T-cell (primary cell): ENCODE measurements around the gene COG4. TPM values are rescaled to one million over a fixed set of nuclear protein-coding genes. Genes with fewer than 3 reads are reported as not detected.

Experiments
- ATAC-seq, 4 experiments: fragments of 200-7000 bp in 3 of 4; fragments of 150-1000 bp in 1 of 4; cut with Tn5 transposase; replicated peaks in 1 of 4; 1 replicate in 3 of 4; 2 replicates in 1 of 4; pipeline ENCODE4 v1.10.0; 2021; ENCODE audit warnings: moderate library complexity in 3 of 4, mild to moderate bottlenecking in 2 of 4, moderate number of reproducible peaks in 1 of 4
- CTCF ChIA-PET, 2 donors: fragments of 300-600 bp; sonication (Branson Sonifier 250); formaldehyde crosslinking; loops; one replicate each; lab custom pipeline; 2022; ENCODE audit warnings: antibody characterized with exemption in 2 of 2; lab: Charles Lee
- POLR2A ChIA-PET, 2 donors: fragments of 300-600 bp; sonication (Branson Sonifier 250); formaldehyde crosslinking; loops; one replicate each; lab custom pipeline; 2022; ENCODE audit warnings: antibody characterized with exemption in 2 of 2; lab: Charles Lee
- DNase-seq, 35 experiments: peaks; one replicate each; pipeline versions ENCODE4 v3.0.0 to v3.0.0-alpha.2; 2013 to 2023
- H3K27ac ChIP-seq: one replicate; pipeline ENCODE4 v1.5.1; 2013; ENCODE audit warnings: low read length
- H3K27me3 ChIP-seq, 2 experiments: replicated peaks in 1 of 2; 1 replicate in 1 of 2; 2 replicates in 1 of 2; pipeline versions ENCODE4 v1.6.1 to v1.7.0; 2013; ENCODE audit warnings: low read length in 1 of 2, mixed read lengths in 1 of 2; ENCODE audit not compliant: control insufficient read depth in 2 of 2, insufficient read depth in 2 of 2; ENCODE audit errors: extremely low read depth in 1 of 2
- H3K36me3 ChIP-seq, 2 donors: 1 replicate in 1 of 2; 2 replicates in 1 of 2; pipeline versions ENCODE4 v1.6.1 to v1.7.0; 2013; ENCODE audit warnings: low read length in 1 of 2; ENCODE audit not compliant: control insufficient read depth in 2 of 2, insufficient read depth in 1 of 2; ENCODE audit errors: extremely low read depth in 1 of 2
- H3K4me1 ChIP-seq, 2 experiments: 1 replicate in 1 of 2; 2 replicates in 1 of 2; pipeline versions ENCODE4 v1.6.1 to v1.7.0; 2013; ENCODE audit warnings: low read length in 2 of 2, mixed read lengths in 1 of 2; ENCODE audit not compliant: insufficient read depth in 2 of 2, control insufficient read depth in 1 of 2; ENCODE audit errors: extremely low read depth in 1 of 2
- H3K4me3 ChIP-seq, 2 donors: 1 replicate in 1 of 2; 2 replicates in 1 of 2; pipeline versions ENCODE4 v1.5.1 to v1.7.0; 2013; ENCODE audit warnings: mild to moderate bottlenecking in 2 of 2, low read length in 1 of 2, moderate library complexity in 1 of 2; ENCODE audit not compliant: control insufficient read depth in 1 of 2; ENCODE audit errors: extremely low read depth in 1 of 2
- H3K9me3 ChIP-seq: 2 replicates; pipeline ENCODE4 v1.7.0; 2013
- H3K27ac Mint-ChIP-seq, 2 donors: one replicate each; pipeline ENCODE4 v1.8.0; 2020 to 2021; ENCODE audit warnings: mild to moderate bottlenecking in 2 of 2, mixed read lengths in 2 of 2
- H3K27me3 Mint-ChIP-seq, 2 donors: one replicate each; pipeline ENCODE4 v1.8.0; 2021 to 2022; ENCODE audit warnings: mixed read lengths in 2 of 2
- H3K36me3 Mint-ChIP-seq: one replicate; pipeline ENCODE4 v1.8.0; 2021; ENCODE audit warnings: mixed read lengths
- H3K4me1 Mint-ChIP-seq, 3 donors: one replicate each; pipeline ENCODE4 v1.8.0; 2020 to 2022; ENCODE audit warnings: mixed read lengths in 3 of 3, mild to moderate bottlenecking in 1 of 3
- H3K4me3 Mint-ChIP-seq, 3 donors: one replicate each; pipeline ENCODE4 v1.8.0; 2020 to 2022; ENCODE audit warnings: mild to moderate bottlenecking in 3 of 3, mixed read lengths in 3 of 3, moderate library complexity in 3 of 3
- H3K9me3 Mint-ChIP-seq, 3 donors: one replicate each; pipeline ENCODE4 v1.8.0; 2020 to 2022; ENCODE audit warnings: mixed read lengths in 3 of 3
- WGBS: methylation state at CpG from one replicate; pipeline ENCODE4 v1.1.5; 2013; ENCODE audit warnings: missing lambda C conversion rate; ENCODE audit not compliant: insufficient coverage; 5-methylcytosine and 5-hydroxymethylcytosine counted together
- total RNA-seq, 35 experiments: library from RNA in 6 of 35; stranded (reverse) in 6 of 35; fragments of 120-200 nt in 1 of 35; gene quantifications; one replicate each; pipeline versions ENCODE4 v1.2.1 to v1.2.4 and lab custom pipeline; 2013 to 2026

COG4 gene
- total RNA-seq, 5 donors from 2014 or later (not counting 1 experiment from before 2014, with no cell fraction given): 49.5 to 70.6 (median 60.6) TPM

GRCh38 chr16:70474320-70475053, 48.9 kb downstream of the COG4 start:
- Histone ChIP-seq H3K9me3 (no peaks in the 10 kb centered on the region), H3K27me3 (no peaks in the 10 kb centered on the region), H3K4me1 (peaks cover 0 to 11% of the 10 kb centered on the region in 2 experiments), H3K27ac (no peak overlapping the region), H3K36me3 (peaks cover 31 to 34% of the 10 kb centered on the region in 2 donors), H3K4me3 (no peak overlapping the region)
- no peaks in the 10 kb centered on the region for H3K27me3 Mint-ChIP-seq
- POLR2A ChIA-PET: no interaction called here
- WGBS: 99% methylated on average over 20 of the region's 22 CpGs
- ATAC-seq (no peak), DNase-seq (no peak)
- no peak overlapping the region for H3K27ac Mint-ChIP-seq
- H3K36me3 Mint-ChIP-seq: peaks cover 5% of the 10 kb centered on the region
- CTCF ChIA-PET: interaction anchor here in 1 of 2 donors (0.5 kb wide), 1 partner anchor 48 kb away, joined by 4 read pairs; no protein-coding TSS in a partner anchor
- no peak overlapping the region for H3K4me3 Mint-ChIP-seq
- H3K4me1 Mint-ChIP-seq: peaks cover 0 to 6% (median 2%) of the 10 kb centered on the region in 3 donors
- no peaks in the 10 kb centered on the region for H3K9me3 Mint-ChIP-seq

DNA sequence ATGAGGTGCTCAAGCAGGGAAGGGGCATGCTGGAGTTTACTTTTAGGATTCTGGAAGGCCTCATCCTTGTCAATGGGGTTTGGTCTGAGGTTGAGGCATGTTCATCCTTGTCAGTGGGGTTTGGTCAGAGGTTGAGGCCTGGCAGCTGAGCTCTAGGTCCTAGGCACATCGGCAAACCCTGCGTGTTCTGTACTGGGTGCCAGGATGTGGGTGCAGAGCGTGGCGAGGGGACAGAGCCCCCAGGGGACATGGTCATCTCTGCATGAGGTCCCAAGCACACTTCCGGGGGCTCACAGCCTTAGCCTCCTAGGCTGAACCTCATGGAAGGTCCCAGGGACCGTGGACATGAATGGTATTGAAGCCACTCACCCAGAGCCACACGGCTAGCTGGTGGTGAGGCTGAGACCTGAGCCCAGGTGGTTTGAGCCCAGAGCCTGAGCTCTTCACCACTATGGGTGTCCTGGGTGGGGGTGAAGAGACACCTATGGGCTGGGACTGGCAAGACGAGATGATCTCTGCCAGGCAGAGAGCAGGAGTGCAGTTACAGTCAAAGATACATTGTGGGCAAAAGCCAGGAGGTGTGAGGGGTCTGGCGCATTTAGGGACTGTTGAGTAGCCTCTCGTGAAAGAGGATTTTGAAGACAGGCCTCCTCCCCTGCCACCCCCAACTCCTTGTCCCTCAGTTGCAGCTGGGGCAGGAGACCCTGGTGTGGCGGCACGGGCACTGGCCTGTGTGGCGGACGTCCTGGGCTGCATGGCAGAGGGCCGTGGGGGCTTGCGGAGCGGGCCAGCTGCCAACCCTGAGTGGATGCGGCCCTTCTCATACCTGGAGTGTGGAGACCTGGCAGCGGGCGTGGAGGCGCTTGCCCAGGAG, 49.7 kb downstream of the COG4 start:
- Histone ChIP-seq H3K36me3 (peaks cover 26 to 28% of the 10 kb centered on the region in 2 donors), H3K9me3 (no peaks in the 10 kb centered on the region), H3K27me3 (no peaks in the 10 kb centered on the region), H3K4me1 (peaks cover 0 to 5% of the 10 kb centered on the region in 2 experiments), H3K4me3 (no peak overlapping the region), H3K27ac (no peak overlapping the region)
- DNase-seq (no peak), ATAC-seq (peak in 1 of 4 experiments; percentile 26)
- Mint-ChIP-seq H3K27me3 (no peaks in the 10 kb centered on the region), H3K4me1 (peaks cover 0 to 3% (median 0%) of the 10 kb centered on the region in 3 donors), H3K36me3 (peaks cover 5% of the 10 kb centered on the region), H3K9me3 (no peaks in the 10 kb centered on the region), H3K4me3 (no peak overlapping the region), H3K27ac (peak overlapping the region in 1 of 2 donors; percentile 29)
- ChIA-PET POLR2A (no interaction called here), CTCF (no interaction called here)
- WGBS: 97% methylated on average over 14 of the region's 21 CpGs

- H3K9me3 Mint-ChIP-seq: no peaks in the 10 kb centered on the region
- no peak overlapping the region for H3K27ac ChIP-seq
- no peak overlapping the region for H3K27ac Mint-ChIP-seq
- H3K4me3 ChIP-seq: no peak overlapping the region
- ATAC-seq (no peak), DNase-seq (no peak)
- no peaks in the 10 kb centered on the region for H3K4me1 ChIP-seq
- ChIA-PET CTCF (interaction anchor here in 1 of 2 donors (0.5 kb wide), 1 partner anchor 14 kb away, joined by 4 read pairs; no protein-coding TSS in a partner anchor), POLR2A (no interaction called here)
- no peak overlapping the region for H3K4me3 Mint-ChIP-seq
- H3K27me3 ChIP-seq: no peaks in the 10 kb centered on the region
- no peaks in the 10 kb centered on the region for H3K4me1 Mint-ChIP-seq
- no peaks in the 10 kb centered on the region for H3K27me3 Mint-ChIP-seq
- WGBS: 94% methylated on average over 28 of the region's 28 CpGs
- peaks cover 20 to 28% of the 10 kb centered on the region in 2 donors for H3K36me3 ChIP-seq
- H3K9me3 ChIP-seq: no peaks in the 10 kb centered on the region
- H3K36me3 Mint-ChIP-seq: peaks cover 5% of the 10 kb centered on the region
Measured at GRCh38 chr16:70472786-70473433, 50.4 kb downstream of the COG4 start.

- no peaks in the 10 kb centered on the region for H3K27me3 Mint-ChIP-seq
- no peak overlapping the region for H3K4me3 Mint-ChIP-seq
- Histone ChIP-seq H3K36me3 (peaks cover 17 to 28% of the 10 kb centered on the region in 2 donors), H3K9me3 (no peaks in the 10 kb centered on the region), H3K27ac (no peak overlapping the region), H3K4me3 (no peak overlapping the region), H3K27me3 (no peaks in the 10 kb centered on the region), H3K4me1 (no peaks in the 10 kb centered on the region)
- no peak for DNase-seq
- peaks cover 8% of the 10 kb centered on the region for H3K36me3 Mint-ChIP-seq
- WGBS: 95% methylated on average over 7 of the region's 17 CpGs
- no peak for ATAC-seq
- no peak overlapping the region for H3K27ac Mint-ChIP-seq
- ChIA-PET CTCF (no interaction called here), POLR2A (no interaction called here)
- no peaks in the 10 kb centered on the region for H3K9me3 Mint-ChIP-seq
- H3K4me1 Mint-ChIP-seq: no peaks in the 10 kb centered on the region
Measured at GRCh38 chr16:70470927-70471341, 52.4 kb downstream of the COG4 start.

GRCh38 chr16:70470141-70470926, 53.0 kb downstream of the COG4 start:
- no peak overlapping the region for H3K4me3 ChIP-seq
- no peak overlapping the region for H3K4me3 Mint-ChIP-seq
- no peaks in the 10 kb centered on the region for H3K4me1 Mint-ChIP-seq
- no peak for ATAC-seq
- H3K36me3 ChIP-seq: peaks cover 16 to 23% of the 10 kb centered on the region in 2 donors
- no peaks in the 10 kb centered on the region for H3K27me3 Mint-ChIP-seq
- ChIA-PET POLR2A (no interaction called here), CTCF (interaction anchor here in 1 of 2 donors (0.6 kb wide), 2 partner anchors 60 to 62 kb away, joined by 3 to 4 read pairs; no protein-coding TSS in a partner anchor)
- no peak for DNase-seq
- no peak overlapping the region for H3K27ac ChIP-seq
- H3K27ac Mint-ChIP-seq: no peak overlapping the region
- no peaks in the 10 kb centered on the region for H3K4me1 ChIP-seq
- no peaks in the 10 kb centered on the region for H3K27me3 ChIP-seq
- peaks cover 8% of the 10 kb centered on the region for H3K36me3 Mint-ChIP-seq
- no peaks in the 10 kb centered on the region for H3K9me3 ChIP-seq
- 98% methylated on average over 8 of the region's 10 CpGs for WGBS
- H3K9me3 Mint-ChIP-seq: no peaks in the 10 kb centered on the region
